Peyer's patch (tissue), 4 donors: ENCODE data around the gene MYO1D.

Experiments used
- POLR2A ChIP-seq, 2 donors: fragments of 450-650 bp; IDR thresholded peaks; one replicate each; pipeline ENCODE4 v1.5.1; 2017; ENCODE audit warnings: antibody characterized with exemption in 2 of 2, mild to moderate bottlenecking in 2 of 2, moderate library complexity in 2 of 2
- TF ChIP-seq, protein P1 (sequence below), 6 experiments: fragments of 450-650 bp in 4 of 6; fragments of 200-600 bp in 2 of 6; sonication (generic) in 1 of 6; IDR thresholded peaks; one replicate each; pipeline ENCODE4 v1.5.1; 2017 to 2019; ENCODE audit warnings: antibody characterized with exemption in 6 of 6, mild to moderate bottlenecking in 3 of 6, moderate library complexity in 1 of 6

DNA sequence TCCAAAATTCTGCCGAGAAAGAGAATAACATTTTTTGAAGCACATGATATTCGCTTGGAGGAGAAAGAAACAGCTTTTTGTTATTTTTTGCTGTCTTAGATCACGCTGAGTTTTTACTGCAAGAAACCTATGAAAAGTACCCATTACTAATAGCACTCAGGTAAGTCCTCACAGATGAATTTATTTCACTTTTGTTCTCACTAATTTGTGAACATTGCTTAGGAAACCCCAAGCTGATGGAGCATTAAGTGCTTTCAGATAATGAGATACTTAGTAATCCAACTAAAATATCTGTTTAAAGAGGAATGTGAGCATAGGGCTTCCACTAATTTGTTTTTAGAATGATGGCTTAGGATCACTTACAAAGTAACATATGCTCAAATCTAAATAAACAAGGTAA lies 45.7 kb downstream of the MYO1D start:
- TF ChIP-seq, protein P1, sequence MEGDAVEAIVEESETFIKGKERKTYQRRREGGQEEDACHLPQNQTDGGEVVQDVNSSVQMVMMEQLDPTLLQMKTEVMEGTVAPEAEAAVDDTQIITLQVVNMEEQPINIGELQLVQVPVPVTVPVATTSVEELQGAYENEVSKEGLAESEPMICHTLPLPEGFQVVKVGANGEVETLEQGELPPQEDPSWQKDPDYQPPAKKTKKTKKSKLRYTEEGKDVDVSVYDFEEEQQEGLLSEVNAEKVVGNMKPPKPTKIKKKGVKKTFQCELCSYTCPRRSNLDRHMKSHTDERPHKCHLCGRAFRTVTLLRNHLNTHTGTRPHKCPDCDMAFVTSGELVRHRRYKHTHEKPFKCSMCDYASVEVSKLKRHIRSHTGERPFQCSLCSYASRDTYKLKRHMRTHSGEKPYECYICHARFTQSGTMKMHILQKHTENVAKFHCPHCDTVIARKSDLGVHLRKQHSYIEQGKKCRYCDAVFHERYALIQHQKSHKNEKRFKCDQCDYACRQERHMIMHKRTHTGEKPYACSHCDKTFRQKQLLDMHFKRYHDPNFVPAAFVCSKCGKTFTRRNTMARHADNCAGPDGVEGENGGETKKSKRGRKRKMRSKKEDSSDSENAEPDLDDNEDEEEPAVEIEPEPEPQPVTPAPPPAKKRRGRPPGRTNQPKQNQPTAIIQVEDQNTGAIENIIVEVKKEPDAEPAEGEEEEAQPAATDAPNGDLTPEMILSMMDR (IDR thresholded peaks at IDR 0.05): no peak
- TF ChIP-seq POLR2A (IDR thresholded peaks at IDR 0.05): no peak
